Measurements from ENCODE around the gene SMAP1. TPM values are rescaled to one million over a fixed set of nuclear protein-coding genes. Genes with fewer than 3 reads are reported as not detected.

The SMAP1 gene
- total RNA-seq, 1 donor from 2014 or later, result 33.3 TPM

- Mint-ChIP-seq H3K27ac (ENCODE audit: unreplicated experiment) (no peak overlapping the region), H3K27me3 (ENCODE audit: unreplicated experiment) (no peaks in the 10 kb centered on the region), H3K36me3 (ENCODE audit: unreplicated experiment) (no peaks in the 10 kb centered on the region), H3K4me3 (ENCODE audit: unreplicated experiment) (no peak overlapping the region), H3K4me1 (ENCODE audit: low read depth, unreplicated experiment) (no peaks in the 10 kb centered on the region), H3K9me3 (ENCODE audit: unreplicated experiment) (no peaks in the 10 kb centered on the region)
- no peak for DNase-seq
- TF ChIP-seq CTCF (IDR thresholded peaks at IDR 0.05; ENCODE audit: partially characterized antibody, unreplicated experiment), result no peak
Measured at GRCh38 chr6:70685494-70686180, 18.0 kb downstream of the SMAP1 start.

GRCh38 chr6:70686548-70687133 lies 19.0 kb downstream of the SMAP1 start:
- Mint-ChIP-seq H3K4me3 (ENCODE audit: unreplicated experiment) (no peak overlapping the region), H3K27me3 (ENCODE audit: unreplicated experiment) (no peaks in the 10 kb centered on the region), H3K4me1 (ENCODE audit: low read depth, unreplicated experiment) (no peaks in the 10 kb centered on the region), H3K9me3 (ENCODE audit: unreplicated experiment) (peaks cover 3% of the 10 kb centered on the region), H3K27ac (ENCODE audit: unreplicated experiment) (no peak overlapping the region), H3K36me3 (ENCODE audit: unreplicated experiment) (peaks cover 3% of the 10 kb centered on the region)
- TF ChIP-seq CTCF (IDR thresholded peaks at IDR 0.05; ENCODE audit: partially characterized antibody, unreplicated experiment), result peak; percentile 93
- DNase-seq, result no peak

GRCh38 chr6:70693887-70694286 lies 26.2 kb downstream of the SMAP1 start:
- H3K9me3 Mint-ChIP-seq (ENCODE audit: unreplicated experiment), result peaks cover 9% of the 10 kb centered on the region

GRCh38 chr6:70694371-70694770 lies 26.7 kb downstream of the SMAP1 start:
- peaks cover 1% of the 10 kb centered on the region for H3K27me3 Mint-ChIP-seq (ENCODE audit: unreplicated experiment)
- DNase-seq, result no peak
- no peak for TF ChIP-seq CTCF (IDR thresholded peaks at IDR 0.05; ENCODE audit: partially characterized antibody, unreplicated experiment)
- H3K9me3 Mint-ChIP-seq (ENCODE audit: unreplicated experiment), result peaks cover 9% of the 10 kb centered on the region
- no peaks in the 10 kb centered on the region for H3K4me1 Mint-ChIP-seq (ENCODE audit: low read depth, unreplicated experiment)
- H3K36me3 Mint-ChIP-seq (ENCODE audit: unreplicated experiment), result peaks cover 16% of the 10 kb centered on the region
- H3K4me3 Mint-ChIP-seq (ENCODE audit: unreplicated experiment), result no peak overlapping the region
- H3K27ac Mint-ChIP-seq (ENCODE audit: unreplicated experiment), result no peak overlapping the region

More at GRCh38 chr6:70693887-70694286, 26.2 kb downstream of the SMAP1 start:
- Mint-ChIP-seq H3K4me3 (ENCODE audit: unreplicated experiment) (no peak overlapping the region), H3K4me1 (ENCODE audit: low read depth, unreplicated experiment) (no peaks in the 10 kb centered on the region), H3K36me3 (ENCODE audit: unreplicated experiment) (peaks cover 15% of the 10 kb centered on the region), H3K27me3 (ENCODE audit: unreplicated experiment) (peaks cover 1% of the 10 kb centered on the region), H3K27ac (ENCODE audit: unreplicated experiment) (no peak overlapping the region)
- no peak for TF ChIP-seq CTCF (IDR thresholded peaks at IDR 0.05; ENCODE audit: partially characterized antibody, unreplicated experiment)
- DNase-seq, result no peak

All from glutamatergic neuron (in vitro differentiated cells).